Epithelial cell of esophagus (primary cell): ENCODE data around the gene JAM2.

Experiments used
- DNase-seq: peaks from one replicate; pipeline ENCODE4 v3.0.0; 2010; ENCODE audit warnings: low read depth
- H3K4me3 ChIP-seq: 2 replicates; pipeline ENCODE4 v1.5.1; 2011; ENCODE audit warnings: mild to moderate bottlenecking, low read length, control low read depth
- CTCF ChIP-seq: IDR thresholded peaks from 2 replicates; pipeline ENCODE4 v1.5.1; 2011; ENCODE audit warnings: low read depth, mild to moderate bottlenecking, low read length, control low read depth, inconsistent platforms; ENCODE audit not compliant: insufficient read depth; ENCODE audit errors: missing control alignments

Gene JAM2

GRCh38 chr21:25638660-25639550 lies at the start of gene JAM2:
TSS of gene JAM2 (plus strand) at chr21:25639258. CDS start at chr21:25639822, 564 bp downstream.
- no peak for DNase-seq
- no peak for TF ChIP-seq CTCF
- peak within 1 kb of the TSS; percentile 27 for H3K4me3 ChIP-seq

GRCh38 chr21:25589887-25590286 lies 49.2 kb upstream of the JAM2 start:
- no peak overlapping the region for H3K4me3 ChIP-seq
- TF ChIP-seq CTCF, result no peak
- DNase-seq, result no peak

- peak; percentile 93 for DNase-seq
- TF ChIP-seq CTCF, result peak; percentile 56
- peak within 1 kb of the TSS; percentile 89 for H3K4me3 ChIP-seq
These were observed 31.7 kb upstream of the JAM2 start, which contains the start of gene MRPL39 for GRCh38 chr21:25607151-25608043. TSS of gene MRPL39 (minus strand) at chr21:25607481. CDS start at chr21:25607475, 6 bp downstream.

GRCh38 chr21:25608044-25608737 lies 30.9 kb upstream of the JAM2 start:
- peak overlapping the region; percentile 89 for H3K4me3 ChIP-seq
- DNase-seq, result peak; percentile 86
- peak; percentile 94 for TF ChIP-seq CTCF

- TF ChIP-seq CTCF, result no peak
- no peak overlapping the region for H3K4me3 ChIP-seq
- no peak for DNase-seq
These were observed 24.6 kb upstream of the JAM2 start for GRCh38 chr21:25614441-25614840.

- no peak for TF ChIP-seq CTCF
These were observed 23.2 kb upstream of the JAM2 start for GRCh38 chr21:25615880-25616279.

More at GRCh38 chr21:25615880-25616279, 23.2 kb upstream of the JAM2 start:
- no peak for DNase-seq
- H3K4me3 ChIP-seq, result no peak overlapping the region
